CD1c-positive myeloid dendritic cell (primary cell): ENCODE measurements around the gene POPDC2.
A peak's percentile ranks its signal among the peaks of the same experiment; 100 is the strongest.

Experiments used
- DNase-seq: peaks from one replicate; pipeline ENCODE4 v3.0.0-alpha.2; 2016; ENCODE audit errors: extremely low spot score

The POPDC2 gene

GRCh38 chr3:119639494-119640350 lies 20.7 kb downstream of the POPDC2 start:
- DNase-seq = peak; percentile 53

DNA sequence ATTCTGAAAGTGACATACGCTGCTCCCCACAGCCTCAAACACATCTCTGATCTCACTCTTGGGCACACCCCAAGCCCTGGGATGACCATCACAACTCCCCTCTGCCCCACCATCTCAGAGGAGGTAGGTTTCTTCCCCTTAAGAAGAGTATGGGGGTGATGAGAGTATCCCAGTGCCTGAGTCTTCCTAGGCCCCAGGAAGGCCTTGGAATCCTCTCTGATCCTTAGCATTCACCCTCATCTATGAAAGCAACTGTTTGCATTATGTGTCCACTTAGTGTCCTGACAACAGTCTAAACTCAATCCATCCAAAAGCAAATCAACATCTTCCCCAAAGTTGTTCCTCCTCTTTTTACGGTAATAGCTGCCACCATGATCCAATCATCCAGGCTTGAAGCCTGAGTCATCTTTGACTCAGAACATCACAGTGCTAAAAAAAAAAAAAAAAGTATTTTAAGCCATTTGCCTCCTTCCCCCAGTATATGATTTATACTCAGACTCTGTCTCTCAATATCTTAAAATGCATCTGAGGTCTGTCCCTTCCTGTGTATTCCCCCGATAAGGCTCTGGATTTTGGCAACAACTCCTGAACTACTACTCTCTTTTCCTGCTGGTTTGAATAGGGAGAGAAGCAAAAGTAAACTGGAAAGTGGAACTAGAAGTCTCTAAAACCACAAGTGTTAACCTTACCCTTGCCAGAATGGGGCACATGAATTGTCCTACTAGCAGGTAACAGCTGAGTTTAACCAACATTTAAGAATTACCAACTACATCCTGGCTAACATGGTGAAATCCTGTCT lies 22.5 kb downstream of the POPDC2 start:
- peak; percentile 90 for DNase-seq

DNA sequence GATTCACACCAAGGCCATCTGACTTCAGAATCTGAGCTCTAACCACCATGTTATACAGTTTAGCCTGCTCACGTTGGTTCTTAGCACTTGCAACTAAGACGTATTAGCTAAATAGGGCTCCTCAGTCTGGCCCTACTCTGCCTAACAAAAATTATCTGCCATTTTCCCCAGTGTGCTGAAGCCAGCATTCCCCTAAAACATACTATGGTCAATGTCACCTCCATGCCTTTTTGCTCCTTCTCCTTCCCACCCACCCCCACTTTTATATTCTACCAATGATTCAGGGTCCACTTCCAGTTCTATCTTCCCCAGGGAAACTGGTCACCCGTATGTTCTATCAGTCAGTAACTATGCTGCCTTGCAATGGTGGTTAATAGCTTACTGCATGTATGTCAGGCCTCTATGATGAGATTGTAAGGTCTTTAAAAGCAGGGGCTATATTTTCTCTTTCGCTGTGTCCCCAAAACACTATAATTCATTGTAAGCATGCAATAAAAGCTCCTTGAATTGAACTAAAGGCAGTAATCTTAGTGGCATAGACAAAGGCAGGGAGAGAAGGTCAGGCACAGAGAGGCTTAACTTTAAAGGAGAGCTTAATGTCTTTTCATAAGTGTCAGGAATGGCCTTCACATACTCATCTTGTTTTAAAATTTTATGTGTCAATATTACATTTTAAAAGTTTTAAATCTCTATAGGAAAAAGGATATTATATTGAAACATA lies 23.3 kb downstream of the POPDC2 start:
- no peak for DNase-seq

DNA sequence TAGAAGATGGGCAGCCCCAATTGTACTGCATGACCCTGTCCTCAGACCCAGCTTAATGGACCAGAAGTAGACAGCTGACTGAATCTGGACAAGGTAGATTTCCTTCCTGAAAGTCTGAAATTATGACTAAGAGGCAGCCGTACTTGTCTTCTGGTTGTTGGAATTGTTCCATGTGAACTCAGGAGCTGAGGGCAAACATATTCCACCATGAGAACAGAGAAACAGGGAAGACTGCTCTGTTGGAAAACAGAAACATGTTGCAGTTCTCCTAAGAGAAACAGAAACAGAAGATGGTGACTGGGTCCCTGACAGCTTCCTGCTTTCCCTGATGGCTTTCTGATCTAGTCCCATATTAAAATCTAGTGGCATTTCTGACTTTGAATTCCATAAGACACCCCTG lies 24.1 kb downstream of the POPDC2 start:
- peak; percentile 47 for DNase-seq

- no peak for DNase-seq
Measured at GRCh38 chr3:119635719-119636118, 24.7 kb downstream of the POPDC2 start.

- no peak for DNase-seq
Measured at GRCh38 chr3:119632829-119633228, 27.6 kb downstream of the POPDC2 start.

GRCh38 chr3:119632216-119632615 lies 28.2 kb downstream of the POPDC2 start:
- DNase-seq = peak; percentile 58

- DNase-seq = no peak
Measured at GRCh38 chr3:119631516-119631915, 28.9 kb downstream of the POPDC2 start.

DNA sequence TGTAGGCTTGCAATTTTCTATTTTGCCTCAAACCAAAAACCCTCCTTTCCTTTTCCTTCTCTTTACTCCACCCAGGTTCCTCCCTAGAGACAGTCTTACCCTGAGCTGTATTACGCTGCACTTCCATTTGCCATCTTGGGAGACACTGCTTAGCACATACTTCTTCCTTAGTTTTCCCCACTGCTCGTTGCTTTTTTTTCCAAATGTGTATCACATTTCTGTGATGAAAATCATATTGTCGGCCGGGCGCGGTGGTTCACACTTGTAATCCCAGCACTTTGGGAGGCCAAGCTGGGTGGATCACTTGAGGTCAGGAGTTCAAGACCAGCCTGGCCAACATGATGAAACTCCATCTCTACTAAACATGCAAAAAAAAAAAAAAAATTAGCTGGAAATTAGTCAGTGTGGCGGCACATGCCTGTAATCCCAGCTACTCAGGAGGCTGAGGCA lies 29.5 kb downstream of the POPDC2 start:
- no peak for DNase-seq

DNA sequence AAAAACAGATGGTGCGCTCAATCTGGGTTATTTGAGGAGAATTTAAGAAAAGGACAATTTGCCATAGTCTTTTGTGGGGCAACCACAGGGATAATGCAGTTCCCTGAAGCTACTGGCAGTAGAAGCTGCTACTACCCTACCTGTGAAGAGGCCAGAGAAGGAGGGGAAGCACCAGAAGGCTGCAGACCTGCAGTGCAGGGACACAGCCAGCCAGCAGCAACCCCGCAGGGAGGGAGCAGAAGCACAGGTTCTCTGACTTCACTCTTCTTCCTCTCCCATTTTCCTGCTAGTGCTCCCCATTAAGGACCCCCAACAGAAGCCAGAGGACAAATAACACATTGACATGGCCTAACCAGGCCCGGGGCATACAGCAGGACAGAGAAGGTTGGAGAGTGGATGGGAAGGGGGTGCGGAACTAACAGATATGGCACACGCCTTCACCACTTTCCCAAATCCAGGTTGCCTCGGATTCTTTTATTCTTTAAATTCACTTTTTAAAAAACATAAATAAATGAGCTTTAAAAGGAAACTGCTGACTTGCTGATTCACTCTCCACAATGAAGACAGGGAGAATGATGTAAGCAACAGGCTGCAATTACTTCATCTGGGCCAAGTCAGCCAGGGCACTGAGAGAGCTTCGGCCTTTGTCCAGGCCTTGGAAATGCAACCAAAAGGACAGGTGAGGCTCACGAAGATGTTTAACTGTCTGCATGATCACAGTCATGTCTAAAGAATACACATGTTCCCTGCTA lies 30.1 kb downstream of the POPDC2 start:
- DNase-seq = peak; percentile 58

GRCh38 chr3:119628816-119629445 lies 31.5 kb downstream of the POPDC2 start:
- DNase-seq = peak; percentile 83

- peak; percentile 57 for DNase-seq
Measured at GRCh38 chr3:119628390-119628789, 32.0 kb downstream of the POPDC2 start.

DNA sequence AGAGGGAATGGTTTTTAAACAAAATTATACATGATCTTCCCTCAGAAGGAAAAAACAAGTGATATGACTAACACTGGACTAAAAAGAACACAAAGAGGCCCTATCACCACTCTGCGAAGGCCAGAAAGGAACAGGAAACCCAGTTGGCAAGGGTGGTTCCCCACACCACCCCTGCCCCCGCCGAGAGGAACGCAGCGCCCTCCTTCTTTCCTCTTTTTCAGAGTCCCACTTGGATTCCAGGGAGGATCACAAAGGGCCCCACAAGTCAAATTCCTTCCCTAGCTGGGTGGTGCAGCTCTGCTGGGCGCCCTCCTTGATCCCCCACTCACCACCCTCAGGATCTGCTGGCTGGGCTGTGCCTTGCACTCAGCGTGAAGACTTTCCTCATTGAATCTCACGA lies 32.9 kb downstream of the POPDC2 start:
- DNase-seq = peak; percentile 84

DNA sequence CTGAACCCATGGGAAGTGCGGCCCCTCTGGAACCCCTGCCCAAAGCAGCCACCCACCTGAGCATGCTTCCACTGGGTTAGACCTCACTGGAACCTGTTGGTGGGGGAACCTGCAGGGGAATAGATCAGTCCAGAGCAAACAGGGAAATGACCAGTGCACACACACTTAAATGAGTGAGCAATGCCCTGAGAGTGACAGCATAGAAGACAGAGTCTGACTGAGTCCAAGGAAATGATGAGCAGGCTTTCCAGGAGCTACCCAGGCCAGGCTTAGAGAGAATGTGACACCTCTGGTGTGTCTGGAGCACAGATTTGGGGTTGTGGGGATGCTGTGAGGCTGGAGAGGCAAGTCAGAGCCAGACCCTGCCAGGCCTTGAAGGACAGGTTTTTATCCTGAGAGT lies 34.2 kb downstream of the POPDC2 start:
- peak; percentile 35 for DNase-seq

DNA sequence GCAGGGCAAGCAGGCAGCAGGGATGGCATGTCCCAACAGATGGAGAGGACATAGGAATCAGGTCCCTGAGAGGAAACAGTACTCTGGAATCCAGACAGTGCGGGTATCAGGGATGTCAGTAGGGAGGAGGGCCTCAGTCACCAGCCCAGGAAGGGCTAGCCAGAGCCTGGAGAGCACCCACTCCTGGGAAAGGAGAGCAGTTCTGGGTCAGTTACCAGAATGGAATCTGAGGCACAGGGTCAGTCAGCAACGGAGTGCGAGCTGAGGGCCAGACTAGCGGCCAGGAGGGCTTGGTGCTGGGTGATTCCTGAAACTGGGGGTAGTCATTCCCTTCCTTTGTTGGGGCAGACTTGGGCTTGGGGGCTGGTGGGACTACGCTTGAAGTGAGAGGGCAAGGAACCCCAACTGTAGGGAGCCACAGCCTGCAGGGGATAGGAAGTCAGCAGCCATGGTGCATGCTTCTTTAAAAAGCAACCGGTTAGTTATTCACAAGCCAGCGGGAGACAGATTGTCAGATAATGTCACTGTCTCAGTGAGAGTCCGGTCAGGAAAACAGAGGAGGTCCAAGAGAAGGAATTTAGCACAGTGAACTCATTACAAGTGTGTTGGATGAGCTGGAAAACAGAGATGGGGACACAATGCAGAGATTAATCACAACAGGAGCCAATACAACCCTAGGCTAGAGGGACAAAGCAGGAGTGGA lies 34.8 kb downstream of the POPDC2 start:
- DNase-seq = no peak

- DNase-seq = peak; percentile 40
Measured at GRCh38 chr3:119624002-119624720, 36.2 kb downstream of the POPDC2 start.

DNA sequence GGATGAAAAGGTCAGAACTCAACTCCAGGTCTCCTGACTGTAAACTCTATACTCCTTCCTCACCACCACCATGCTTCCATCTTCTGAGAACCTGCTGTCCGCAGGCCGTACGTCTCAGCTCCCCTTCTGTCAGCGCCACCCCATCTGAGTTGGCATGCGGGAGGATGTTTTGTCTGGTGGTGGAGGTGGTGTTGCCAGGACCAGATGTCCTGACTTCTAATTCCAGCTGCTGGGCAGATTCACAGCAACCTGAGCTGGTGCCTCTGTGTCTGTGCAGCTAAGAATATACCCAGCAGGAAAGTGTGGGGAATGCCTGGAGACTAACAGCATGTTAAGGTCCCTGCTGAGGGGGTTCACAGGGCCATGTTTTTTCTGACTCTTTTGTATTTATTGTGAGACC lies 39.5 kb downstream of the POPDC2 start:
- no peak for DNase-seq

GRCh38 chr3:119619094-119619493 lies 41.3 kb downstream of the POPDC2 start:
- DNase-seq = no peak

- DNase-seq = no peak
Measured at GRCh38 chr3:119616056-119616455, 44.3 kb downstream of the POPDC2 start.

GRCh38 chr3:119613872-119614271 lies 46.5 kb downstream of the POPDC2 start:
- no peak for DNase-seq
